Measurements from ENCODE around the gene ZNF674. TPM values are rescaled to one million over a fixed set of nuclear protein-coding genes. Genes with fewer than 3 reads are reported as not detected.

ZNF674 gene
- total RNA-seq (1 to 10 TPM; 4.4 to 6.0 TPM), polyA plus RNA-seq (under 1 TPM in 2 of 3 donors, not detected in 1; 0.36 to 0.79 TPM), total RNA-seq (1.5 to 5.4 (median 4.5) reads per million in 6 experiments)

- H3K4me1 Mint-ChIP-seq = peaks cover 0 to 35% (median 18%) of the 10 kb centered on the region in 4 donors
- H3K4me3 Mint-ChIP-seq = peak within 1 kb of the TSS; percentile 83 to 98 (median 93)
- peak within 1 kb of the TSS; percentile 89 to 99 (median 97) for H3K27ac Mint-ChIP-seq
- no peaks in the 10 kb centered on the region for H3K27me3 Mint-ChIP-seq
- H3K36me3 Mint-ChIP-seq = peaks cover 0 to 25% (median 0%) of the 10 kb centered on the region in 3 donors
- ATAC-seq = peak; percentile 92 to 96
- peak; percentile 85 to 96 (median 90) for DNase-seq
- H3K9me3 Mint-ChIP-seq = no peaks in the 10 kb centered on the region
- POLR2A ChIA-PET = interaction anchor here (0.6 kb wide), 1 partner anchor 9 kb away, joined by 5 read pairs; no protein-coding TSS in a partner anchor
Observed at GRCh38 chrX:46545111-46546005, at the start of gene ZNF674. Gene ZNF674 (minus strand): TSS chrX:46545421. CDS start chrX:46542087, 3,334 bp downstream.

- POLR2A ChIA-PET = no interaction called here
- DNase-seq = no peak
- no peak overlapping the region for H3K27ac Mint-ChIP-seq
- ATAC-seq = no peak
- H3K4me3 Mint-ChIP-seq = peak overlapping the region in 1 of 10 donors; percentile 10
- no peaks in the 10 kb centered on the region for H3K36me3 Mint-ChIP-seq
- H3K4me1 Mint-ChIP-seq = peaks cover 3 to 31% (median 14%) of the 10 kb centered on the region in 4 donors
- H3K27me3 Mint-ChIP-seq = no peaks in the 10 kb centered on the region
- H3K9me3 Mint-ChIP-seq = peaks cover 0 to 2% (median 0%) of the 10 kb centered on the region in 9 donors
Observed at GRCh38 chrX:46589977-46590723, 44.9 kb upstream of the ZNF674 start.

GRCh38 chrX:46588263-46588662 lies 43.0 kb upstream of the ZNF674 start:
- Mint-ChIP-seq H3K27ac (peak overlapping the region in 6 of 10 donors; percentile 22 to 82 (median 68)), H3K27me3 (no peaks in the 10 kb centered on the region), H3K9me3 (peaks cover 0 to 2% (median 0%) of the 10 kb centered on the region in 9 donors), H3K4me1 (peaks cover 3 to 36% (median 14%) of the 10 kb centered on the region in 4 donors), H3K36me3 (no peaks in the 10 kb centered on the region), H3K4me3 (peak overlapping the region; percentile 31 to 73 (median 59))
- POLR2A ChIA-PET = interaction anchor here (0.7 kb wide), 2 partner anchors 12 to 276 kb away, joined by 3 to 8 read pairs; no protein-coding TSS in a partner anchor
- ATAC-seq (peak; percentile 23 to 52), DNase-seq (peak in 7 of 10 donors; percentile 5 to 66 (median 17))

GRCh38 chrX:46587753-46588171 lies 42.5 kb upstream of the ZNF674 start:
- Mint-ChIP-seq H3K36me3 (no peaks in the 10 kb centered on the region), H3K4me3 (peak overlapping the region in 8 of 10 donors; percentile 41 to 73 (median 59)), H3K9me3 (peaks cover 0 to 2% (median 0%) of the 10 kb centered on the region in 9 donors), H3K27ac (peak overlapping the region in 4 of 10 donors; percentile 22 to 79 (median 42)), H3K4me1 (peaks cover 3 to 36% (median 14%) of the 10 kb centered on the region in 4 donors), H3K27me3 (no peaks in the 10 kb centered on the region)
- DNase-seq (no peak), ATAC-seq (no peak)
- POLR2A ChIA-PET = interaction anchor here (0.7 kb wide), 1 partner anchor 12 kb away, joined by 8 read pairs; no protein-coding TSS in a partner anchor

GRCh38 chrX:46587158-46587557 lies 41.9 kb upstream of the ZNF674 start:
- H3K4me3 Mint-ChIP-seq = peak overlapping the region in 1 of 10 donors; percentile 9
- ATAC-seq = no peak
- H3K27me3 Mint-ChIP-seq = no peaks in the 10 kb centered on the region
- H3K36me3 Mint-ChIP-seq = no peaks in the 10 kb centered on the region
- peaks cover 3 to 36% (median 14%) of the 10 kb centered on the region in 4 donors for H3K4me1 Mint-ChIP-seq
- H3K27ac Mint-ChIP-seq = peak overlapping the region in 1 of 10 donors; percentile 42
- POLR2A ChIA-PET = no interaction called here
- DNase-seq = no peak
- H3K9me3 Mint-ChIP-seq = peaks cover 0 to 2% (median 0%) of the 10 kb centered on the region in 9 donors

- no peaks in the 10 kb centered on the region for H3K36me3 Mint-ChIP-seq
- ATAC-seq (no peak), DNase-seq (no peak)
- peaks cover 3 to 33% (median 12%) of the 10 kb centered on the region in 4 donors for H3K4me1 Mint-ChIP-seq
- H3K9me3 Mint-ChIP-seq = no peaks in the 10 kb centered on the region
- H3K4me3 Mint-ChIP-seq = no peak overlapping the region
- no peak overlapping the region for H3K27ac Mint-ChIP-seq
- POLR2A ChIA-PET = no interaction called here
- H3K27me3 Mint-ChIP-seq = peaks cover 0 to 3% (median 0%) of the 10 kb centered on the region in 5 donors
Observed at GRCh38 chrX:46584736-46585135, 39.5 kb upstream of the ZNF674 start.

GRCh38 chrX:46582966-46583365 lies 37.7 kb upstream of the ZNF674 start:
- no peak for ATAC-seq
- POLR2A ChIA-PET = no interaction called here
- no peak overlapping the region for H3K27ac Mint-ChIP-seq
- H3K27me3 Mint-ChIP-seq = peaks cover 0 to 3% (median 0%) of the 10 kb centered on the region in 5 donors
- no peak overlapping the region for H3K4me3 Mint-ChIP-seq
- DNase-seq = no peak
- peaks cover 0 to 2% (median 0%) of the 10 kb centered on the region in 3 donors for H3K36me3 Mint-ChIP-seq
- H3K9me3 Mint-ChIP-seq = no peaks in the 10 kb centered on the region
- peaks cover 0 to 24% (median 6%) of the 10 kb centered on the region in 4 donors for H3K4me1 Mint-ChIP-seq

- peaks cover 0 to 21% (median 2%) of the 10 kb centered on the region in 4 donors for H3K4me1 Mint-ChIP-seq
- H3K27me3 Mint-ChIP-seq = peaks cover 0 to 3% (median 0%) of the 10 kb centered on the region in 5 donors
- ATAC-seq (no peak), DNase-seq (no peak)
- H3K9me3 Mint-ChIP-seq = no peaks in the 10 kb centered on the region
- H3K27ac Mint-ChIP-seq = no peak overlapping the region
- POLR2A ChIA-PET = no interaction called here
- H3K36me3 Mint-ChIP-seq = peaks cover 0 to 2% (median 0%) of the 10 kb centered on the region in 3 donors
- no peak overlapping the region for H3K4me3 Mint-ChIP-seq
Observed at GRCh38 chrX:46582325-46582724, 37.1 kb upstream of the ZNF674 start.

GRCh38 chrX:46580613-46581012 lies 35.4 kb upstream of the ZNF674 start:
- ATAC-seq = no peak
- peaks cover 2 to 29% (median 11%) of the 10 kb centered on the region in 4 donors for H3K4me1 Mint-ChIP-seq

GRCh38 chrX:46579250-46579649 lies 34.0 kb upstream of the ZNF674 start:
- ATAC-seq (no peak), DNase-seq (no peak)
- Mint-ChIP-seq H3K4me1 (peaks cover 2 to 31% (median 14%) of the 10 kb centered on the region in 4 donors), H3K27ac (no peak overlapping the region), H3K9me3 (peaks cover 0 to 2% (median 0%) of the 10 kb centered on the region in 9 donors), H3K36me3 (peaks cover 0 to 4% (median 0%) of the 10 kb centered on the region in 3 donors), H3K4me3 (peak overlapping the region in 1 of 10 donors; percentile 5), H3K27me3 (peaks cover 0 to 17% (median 4%) of the 10 kb centered on the region in 5 donors)
- POLR2A ChIA-PET = interaction anchor here (0.7 kb wide), 2 partner anchors 27 to 182 kb away, joined by 3 to 5 read pairs; no protein-coding TSS in a partner anchor

More at GRCh38 chrX:46580613-46581012, 35.4 kb upstream of the ZNF674 start:
- Mint-ChIP-seq H3K36me3 (peaks cover 0 to 4% (median 0%) of the 10 kb centered on the region in 3 donors), H3K9me3 (peaks cover 0 to 2% (median 0%) of the 10 kb centered on the region in 9 donors), H3K4me3 (no peak overlapping the region), H3K27ac (no peak overlapping the region), H3K27me3 (peaks cover 0 to 17% (median 4%) of the 10 kb centered on the region in 5 donors)
- no peak for DNase-seq
- POLR2A ChIA-PET = no interaction called here

GRCh38 chrX:46577221-46578005 lies 32.2 kb upstream of the ZNF674 start:
- peaks cover 2 to 35% (median 23%) of the 10 kb centered on the region in 4 donors for H3K4me1 Mint-ChIP-seq

More at GRCh38 chrX:46577221-46578005, 32.2 kb upstream of the ZNF674 start:
- POLR2A ChIA-PET = no interaction called here
- Mint-ChIP-seq H3K27me3 (peaks cover 0 to 17% (median 4%) of the 10 kb centered on the region in 5 donors), H3K36me3 (peaks cover 0 to 4% (median 0%) of the 10 kb centered on the region in 3 donors), H3K9me3 (peaks cover 0 to 2% (median 0%) of the 10 kb centered on the region in 9 donors), H3K4me3 (peak overlapping the region in 2 of 10 donors; percentile 26 to 45), H3K27ac (no peak overlapping the region)
- no peak for ATAC-seq
- no peak for DNase-seq
